NK-92 treated with Interleukin-12 subunit alpha and Interleukin-12 subunit beta, amount 100 ng/mL, for 24 hours (cell line): ENCODE measurements around the gene DCP1A.
A peak's percentile ranks its signal among the peaks of the same experiment; 100 is the strongest.
"Not testable (repeated sequence)": the region's sequence is repeated elsewhere in the genome, so short reads cannot be mapped to it uniquely, and the experiment has no call there.

Source experiments
- DNase-seq: peaks from one replicate; lab custom pipeline; 2025; lab: John Stamatoyannopoulos, UW

DCP1A gene

GRCh38 chr3:53347261-53348064, at the start of gene DCP1A:
TSS of gene DCP1A (minus strand) at chr3:53347543. CDS start at chr3:53347517, 26 bp downstream.
- peak; percentile 82 for DNase-seq

- DNase-seq = no peak
These were observed 37.4 kb upstream of the DCP1A start for GRCh38 chr3:53384465-53385423.

GRCh38 chr3:53382106-53382505, 34.8 kb upstream of the DCP1A start:
- no peak for DNase-seq

GRCh38 chr3:53380306-53380705, 33.0 kb upstream of the DCP1A start:
- no peak for DNase-seq

- no peak for DNase-seq
These were observed 32.6 kb upstream of the DCP1A start for GRCh38 chr3:53379898-53380297.

- no peak for DNase-seq
These were observed 30.5 kb upstream of the DCP1A start for GRCh38 chr3:53377794-53378193.

- DNase-seq = no peak
These were observed 29.3 kb upstream of the DCP1A start for GRCh38 chr3:53376679-53377078.

GRCh38 chr3:53375019-53375418, 27.7 kb upstream of the DCP1A start:
- peak; percentile 16 for DNase-seq

GRCh38 chr3:53370719-53371118, 23.4 kb upstream of the DCP1A start:
- DNase-seq = not testable (repeated sequence)

- no peak for DNase-seq
These were observed 14.5 kb upstream of the DCP1A start for GRCh38 chr3:53361852-53362251.

- no peak for DNase-seq
These were observed 10.1 kb upstream of the DCP1A start for GRCh38 chr3:53357458-53357857.

GRCh38 chr3:53354945-53355498, 7.7 kb upstream of the DCP1A start:
- DNase-seq = no peak

- no peak for DNase-seq
These were observed 5.9 kb upstream of the DCP1A start for GRCh38 chr3:53353202-53353601.

GRCh38 chr3:53350652-53351051, 3.3 kb upstream of the DCP1A start:
- DNase-seq = no peak

GRCh38 chr3:53348118-53348517, 775 bp upstream of the DCP1A start:
- not testable (repeated sequence) for DNase-seq

- no peak for DNase-seq
These were observed 452 bp downstream of the DCP1A start for GRCh38 chr3:53346922-53347260.

- DNase-seq = no peak
These were observed 829 bp downstream of the DCP1A start for GRCh38 chr3:53346514-53346913.

- no peak for DNase-seq
These were observed 5.0 kb downstream of the DCP1A start for GRCh38 chr3:53342353-53342752.

- DNase-seq = no peak
These were observed 10.0 kb downstream of the DCP1A start for GRCh38 chr3:53337167-53337940.

GRCh38 chr3:53334742-53335141, 12.6 kb downstream of the DCP1A start:
- no peak for DNase-seq

GRCh38 chr3:53331871-53332270, 15.5 kb downstream of the DCP1A start:
- no peak for DNase-seq

- no peak for DNase-seq
These were observed 17.4 kb downstream of the DCP1A start for GRCh38 chr3:53329897-53330296.
